SK-N-SH treated with all-trans-retinoic acid at 6 μM for 48 hours (cell line): ENCODE results near the gene SMARCAL1.
A peak's percentile ranks its signal among the peaks of the same experiment; 100 is the strongest.

ENCODE experiments used
- ATAC-seq: fragments of 200-7000 bp; cut with Tn5 transposase; 3 replicates; pipeline ENCODE4 v1.9.1; 2020; ENCODE audit warnings: mild to moderate bottlenecking, moderate library complexity
- ARNTL ChIP-seq: fragments of 450-650 bp; formaldehyde crosslinking; IDR thresholded peaks from 2 replicates; pipeline ENCODE4 v1.5.0; 2020; ENCODE audit warnings: low read depth, mild to moderate bottlenecking, moderate library complexity, borderline replicate concordance
- BACH2 ChIP-seq: fragments of 250-450 bp; sonication (Bioruptor Pico); IDR thresholded peaks from 2 replicates; pipeline ENCODE4 v1.9.0; 2021; ENCODE audit warnings: mild to moderate bottlenecking, borderline replicate concordance
- CREB5 ChIP-seq: fragments of 250-450 bp; sonication (Bioruptor Pico); IDR thresholded peaks from 2 replicates; pipeline ENCODE4 v1.5.1; 2020; ENCODE audit warnings: low read depth, mild to moderate bottlenecking, moderate library complexity
- CSDC2 ChIP-seq: fragments of 250-450 bp; sonication (Bioruptor Pico); IDR thresholded peaks from 2 replicates; pipeline ENCODE4 v1.5.0; 2020; ENCODE audit warnings: mild to moderate bottlenecking, moderate library complexity
- CSRNP3 ChIP-seq: fragments of 250-450 bp; sonication (Bioruptor Pico); IDR thresholded peaks from 2 replicates; pipeline ENCODE4 v1.5.1; 2021; ENCODE audit warnings: mild to moderate bottlenecking, moderate library complexity
- ESRRG ChIP-seq: fragments of 250-450 bp; sonication (Bioruptor Pico); IDR thresholded peaks from 2 replicates; pipeline ENCODE4 v1.6.1; 2021; ENCODE audit warnings: mild to moderate bottlenecking
- GLIS3 ChIP-seq: fragments of 250-450 bp; sonication (Bioruptor Pico); IDR thresholded peaks from 2 replicates; pipeline ENCODE4 v1.5.0; 2020; ENCODE audit warnings: mild to moderate bottlenecking, moderate library complexity
- ISL1 ChIP-seq: fragments of 250-450 bp; sonication (Bioruptor Pico); IDR thresholded peaks from 2 replicates; pipeline ENCODE4 v2.1.2; 2022; ENCODE audit warnings: mild to moderate bottlenecking, moderate library complexity
- OSR1 ChIP-seq: fragments of 250-450 bp; sonication (Bioruptor Pico); IDR thresholded peaks from 2 replicates; pipeline ENCODE4 v1.8.0; 2022; ENCODE audit warnings: moderate library complexity, mild to moderate bottlenecking, inconsistent platforms
- PPARA ChIP-seq: fragments of 250-450 bp; sonication (Bioruptor Pico); IDR thresholded peaks from 2 replicates; pipeline ENCODE4 v1.5.0; 2020; ENCODE audit warnings: mild to moderate bottlenecking, borderline replicate concordance
- RARB ChIP-seq: fragments of 250-450 bp; sonication (Bioruptor Pico); IDR thresholded peaks from 2 replicates; pipeline ENCODE4 v1.8.0; 2021; ENCODE audit warnings: mild to moderate bottlenecking, moderate library complexity
- SNAI2 ChIP-seq: fragments of 250-450 bp; sonication (Bioruptor Pico); IDR thresholded peaks from 2 replicates; pipeline ENCODE4 v1.5.0; 2020; ENCODE audit warnings: mild to moderate bottlenecking, moderate library complexity
- TOX ChIP-seq: fragments of 250-450 bp; sonication (Bioruptor Pico); IDR thresholded peaks from 2 replicates; pipeline ENCODE4 v1.8.0; 2021; ENCODE audit warnings: mild to moderate bottlenecking, moderate library complexity, borderline replicate concordance
- ZFP3 ChIP-seq: fragments of 250-450 bp; sonication (Bioruptor Pico); IDR thresholded peaks from 2 replicates; pipeline ENCODE4 v1.5.0; 2020; ENCODE audit warnings: mild to moderate bottlenecking, moderate library complexity
- ZFP30 ChIP-seq: fragments of 450-650 bp; formaldehyde crosslinking; IDR thresholded peaks from 2 replicates; pipeline ENCODE4 v1.5.0; 2022; ENCODE audit warnings: mild to moderate bottlenecking, moderate library complexity
- ZNF565 ChIP-seq: fragments of 450-650 bp; formaldehyde crosslinking; conservative IDR thresholded peaks from 2 replicates; pipeline ENCODE4 v1.5.0; 2020; ENCODE audit warnings: low read depth, mild to moderate bottlenecking, moderate library complexity
- ZNF70 ChIP-seq: fragments of 450-650 bp; formaldehyde crosslinking; IDR thresholded peaks from 2 replicates; pipeline ENCODE4 v1.5.0; 2020; ENCODE audit warnings: mild to moderate bottlenecking, moderate library complexity
- ZNF8 ChIP-seq: fragments of 450-650 bp; formaldehyde crosslinking; IDR thresholded peaks from 2 replicates; pipeline ENCODE4 v1.5.0; 2020; ENCODE audit warnings: mild to moderate bottlenecking, moderate library complexity
- TF ChIP-seq, protein P1 (sequence below): fragments of 250-450 bp; sonication (Bioruptor Pico); IDR thresholded peaks from 2 replicates; pipeline ENCODE4 v1.8.0; 2021; ENCODE audit warnings: low read depth, mild to moderate bottlenecking, moderate library complexity, borderline replicate concordance

SMARCAL1 gene

GRCh38 chr2:216388046-216388884, 24.0 kb upstream of the SMARCAL1 start (continued):
- TF ChIP-seq CSRNP3 (CRISPR knock-in tag): no peak
- TF ChIP-seq PPARA (CRISPR knock-in tag): no peak

- no peak for TF ChIP-seq ZFP30
- no peak for TF ChIP-seq ZNF565
- TF ChIP-seq SNAI2 (CRISPR knock-in tag): no peak
- no peak for TF ChIP-seq TOX (CRISPR knock-in tag)
- TF ChIP-seq CSRNP3 (CRISPR knock-in tag): no peak
- no peak for TF ChIP-seq ESRRG (CRISPR knock-in tag)
- no peak for TF ChIP-seq GLIS3 (CRISPR knock-in tag)
- no peak for TF ChIP-seq PPARA (CRISPR knock-in tag)
- TF ChIP-seq, protein P1, sequence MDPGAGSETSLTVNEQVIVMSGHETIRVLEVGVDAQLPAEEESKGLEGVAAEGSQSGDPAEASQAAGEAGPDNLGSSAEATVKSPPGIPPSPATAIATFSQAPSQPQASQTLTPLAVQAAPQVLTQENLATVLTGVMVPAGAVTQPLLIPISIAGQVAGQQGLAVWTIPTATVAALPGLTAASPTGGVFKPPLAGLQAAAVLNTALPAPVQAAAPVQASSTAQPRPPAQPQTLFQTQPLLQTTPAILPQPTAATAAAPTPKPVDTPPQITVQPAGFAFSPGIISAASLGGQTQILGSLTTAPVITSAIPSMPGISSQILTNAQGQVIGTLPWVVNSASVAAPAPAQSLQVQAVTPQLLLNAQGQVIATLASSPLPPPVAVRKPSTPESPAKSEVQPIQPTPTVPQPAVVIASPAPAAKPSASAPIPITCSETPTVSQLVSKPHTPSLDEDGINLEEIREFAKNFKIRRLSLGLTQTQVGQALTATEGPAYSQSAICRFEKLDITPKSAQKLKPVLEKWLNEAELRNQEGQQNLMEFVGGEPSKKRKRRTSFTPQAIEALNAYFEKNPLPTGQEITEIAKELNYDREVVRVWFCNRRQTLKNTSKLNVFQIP: no peak
- no peak for TF ChIP-seq ZNF70 (CRISPR knock-in tag)
- no peak for TF ChIP-seq RARB
- TF ChIP-seq ZNF8: no peak
- TF ChIP-seq OSR1 (CRISPR knock-in tag): no peak
- ATAC-seq: no peak
These were observed 22.7 kb upstream of the SMARCAL1 start for GRCh38 chr2:216389570-216389969.

DNA sequence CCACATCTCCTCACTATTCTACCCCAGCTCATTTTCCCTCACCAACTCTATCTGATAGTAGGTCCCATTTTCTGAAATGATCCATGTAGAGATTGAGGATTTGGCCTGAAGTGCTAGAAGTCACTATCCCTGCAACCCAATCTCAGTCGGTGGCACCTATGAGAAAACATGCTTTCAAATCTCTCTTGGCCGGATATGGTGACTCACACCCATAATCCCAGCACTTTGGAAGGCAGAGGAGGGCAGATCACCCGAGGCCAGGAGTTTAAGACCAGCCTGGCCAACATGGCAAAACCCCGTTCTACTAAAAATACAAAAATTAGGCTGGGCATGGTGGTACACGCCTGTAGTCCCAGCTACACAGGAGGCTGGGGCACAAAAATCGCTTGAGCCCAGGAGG, 20.9 kb upstream of the SMARCAL1 start:
- ATAC-seq: peak; percentile 48; the same call in 1 of the 3 replicates
- TF ChIP-seq CREB5 (CRISPR knock-in tag) (no peak), RARB (no peak), ZFP30 (no peak), ESRRG (CRISPR knock-in tag) (no peak), GLIS3 (CRISPR knock-in tag) (no peak), TOX (CRISPR knock-in tag) (no peak), ZNF8 (no peak), ZFP3 (CRISPR knock-in tag) (no peak), ISL1 (CRISPR knock-in tag) (no peak), CSDC2 (CRISPR knock-in tag) (no peak), PPARA (CRISPR knock-in tag) (no peak), SNAI2 (CRISPR knock-in tag) (no peak)

DNA sequence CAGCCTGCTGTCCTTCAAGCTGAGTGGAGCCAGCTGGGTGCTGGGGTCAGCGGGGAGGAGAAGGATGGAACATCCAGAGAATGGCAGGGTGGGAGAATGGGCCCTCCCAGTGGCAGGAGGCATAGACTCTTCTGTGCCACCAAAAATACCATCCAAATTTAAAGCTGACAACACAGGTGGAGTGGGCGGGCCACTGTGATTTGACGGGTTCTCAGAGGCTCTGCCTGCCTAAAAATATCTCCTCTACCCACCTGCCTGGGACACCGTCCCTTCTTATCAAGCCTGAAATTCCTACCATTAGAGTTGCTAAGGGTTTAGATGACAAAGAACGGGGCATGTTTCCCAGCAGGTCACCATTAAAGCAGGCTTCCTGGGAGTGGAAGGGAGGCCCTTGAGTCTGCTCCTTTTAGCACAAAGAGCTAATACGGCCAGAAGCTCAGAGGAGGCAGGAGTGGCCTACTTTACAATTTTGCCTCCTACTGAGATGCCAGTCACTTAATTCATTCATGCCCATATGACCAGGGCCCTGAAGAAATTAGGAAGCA, 20.2 kb upstream of the SMARCAL1 start:
- TF ChIP-seq CSRNP3 (CRISPR knock-in tag) (no peak), ZFP30 (no peak), ARNTL (CRISPR knock-in tag) (no peak), ESRRG (CRISPR knock-in tag) (no peak), BACH2 (CRISPR knock-in tag) (no peak), ISL1 (CRISPR knock-in tag) (no peak), CREB5 (CRISPR knock-in tag) (no peak)
- no peak for ATAC-seq
